ENCODE data around the gene LCMT1. TPM values are rescaled to one million over a fixed set of nuclear protein-coding genes. Genes with fewer than 3 reads are reported as not detected.

Gene LCMT1
- total RNA-seq, 2 experiments from 2014 or later: 37.1 to 40.7 TPM

- H3K27ac Mint-ChIP-seq: no peak overlapping the region
- ChIA-PET POLR2A (no interaction called here), CTCF (interaction anchor here (1.1 kb wide), 1 partner anchor 147 kb away, joined by 3 read pairs; no protein-coding TSS in a partner anchor)
- no peak overlapping the region for H3K4me3 Mint-ChIP-seq
- no peak for TF ChIP-seq CTCF (IDR thresholded peaks at IDR 0.05)
- H3K4me1 Mint-ChIP-seq (ENCODE audit: low read depth): no peaks in the 10 kb centered on the region
- intact Hi-C loops (cut with micrococcal nuclease): no loop called here
- H3K36me3 Mint-ChIP-seq (ENCODE audit: low read depth): peaks cover 2% of the 10 kb centered on the region
- H3K9me3 Mint-ChIP-seq: no peaks in the 10 kb centered on the region
- DNase-seq (no peak), ATAC-seq (no peak)
- no peaks in the 10 kb centered on the region for H3K27me3 Mint-ChIP-seq
Observed at GRCh38 chr16:25078386-25078978, 33.1 kb upstream of the LCMT1 start.

GRCh38 chr16:25079637-25080378, 31.7 kb upstream of the LCMT1 start:
- POLR2A ChIA-PET: interaction anchor here (1.0 kb wide), 1 partner anchor 15 kb away, joined by 3 read pairs; no protein-coding TSS in a partner anchor
- H3K4me3 Mint-ChIP-seq: no peak overlapping the region
- no peak for TF ChIP-seq CTCF (IDR thresholded peaks at IDR 0.05)
- CTCF ChIA-PET: interaction anchor here (0.9 to 1.4 kb wide), 2 partner anchors 19 to 146 kb away, joined by 3 to 6 read pairs; no protein-coding TSS in a partner anchor
- intact Hi-C loops (cut with micrococcal nuclease): no loop called here
- H3K36me3 Mint-ChIP-seq (ENCODE audit: low read depth): peaks cover 2% of the 10 kb centered on the region
- ATAC-seq (no peak), DNase-seq (no peak)
- no peaks in the 10 kb centered on the region for H3K9me3 Mint-ChIP-seq
- H3K27ac Mint-ChIP-seq: no peak overlapping the region
- H3K4me1 Mint-ChIP-seq (ENCODE audit: low read depth): no peaks in the 10 kb centered on the region
- no peaks in the 10 kb centered on the region for H3K27me3 Mint-ChIP-seq

GRCh38 chr16:25080420-25081131, 31.0 kb upstream of the LCMT1 start:
- no peaks in the 10 kb centered on the region for H3K27me3 Mint-ChIP-seq
- no peak overlapping the region for H3K4me3 Mint-ChIP-seq
- DNase-seq (no peak), ATAC-seq (no peak)
- no peaks in the 10 kb centered on the region for H3K4me1 Mint-ChIP-seq (ENCODE audit: low read depth)
- ChIA-PET CTCF (interaction anchor here (1.4 kb wide), 1 partner anchor 145 kb away, joined by 6 read pairs; no protein-coding TSS in a partner anchor), POLR2A (interaction anchor here (0.6 to 1.0 kb wide), 2 partner anchors 14 to 1598 kb away, joined by 3 read pairs; no protein-coding TSS in a partner anchor)
- intact Hi-C loops (cut with micrococcal nuclease): no loop called here
- no peaks in the 10 kb centered on the region for H3K9me3 Mint-ChIP-seq
- no peak for TF ChIP-seq CTCF (IDR thresholded peaks at IDR 0.05)
- no peak overlapping the region for H3K27ac Mint-ChIP-seq
- peaks cover 2% of the 10 kb centered on the region for H3K36me3 Mint-ChIP-seq (ENCODE audit: low read depth)

- DNase-seq: no peak
- TF ChIP-seq CTCF (IDR thresholded peaks at IDR 0.05): no peak
- ChIA-PET CTCF (interaction anchor here (0.9 kb wide), 1 partner anchor 9 kb away, joined by 3 read pairs; no protein-coding TSS in a partner anchor), POLR2A (no interaction called here)
- intact Hi-C loops (cut with micrococcal nuclease): no loop called here
- Mint-ChIP-seq H3K4me3 (no peak overlapping the region), H3K27ac (no peak overlapping the region), H3K36me3 (ENCODE audit: low read depth) (peaks cover 2% of the 10 kb centered on the region), H3K4me1 (ENCODE audit: low read depth) (no peaks in the 10 kb centered on the region), H3K27me3 (no peaks in the 10 kb centered on the region), H3K9me3 (no peaks in the 10 kb centered on the region)
- no peak for ATAC-seq
Observed at GRCh38 chr16:25081702-25082101, 29.8 kb upstream of the LCMT1 start.

Measured in activated CD8-positive, alpha-beta T cell treated with anti-CD3 and anti-CD28 coated beads for 36 hours (primary cell).